HG02642 (cell line): ENCODE measurements around the gene EGFL8.
"Not testable (repeated sequence)": the region's sequence is repeated elsewhere in the genome, so short reads cannot be mapped to it uniquely, and the experiment has no call there.

Experiments used
- ATAC-seq: cut with Tn5 transposase; IDR thresholded peaks from one replicate; pipeline ENCODE4 v1.9.1; 2021; ENCODE audit warnings: mild to moderate bottlenecking; ENCODE audit not compliant: unreplicated experiment, poor library complexity

The EGFL8 gene

DNA sequence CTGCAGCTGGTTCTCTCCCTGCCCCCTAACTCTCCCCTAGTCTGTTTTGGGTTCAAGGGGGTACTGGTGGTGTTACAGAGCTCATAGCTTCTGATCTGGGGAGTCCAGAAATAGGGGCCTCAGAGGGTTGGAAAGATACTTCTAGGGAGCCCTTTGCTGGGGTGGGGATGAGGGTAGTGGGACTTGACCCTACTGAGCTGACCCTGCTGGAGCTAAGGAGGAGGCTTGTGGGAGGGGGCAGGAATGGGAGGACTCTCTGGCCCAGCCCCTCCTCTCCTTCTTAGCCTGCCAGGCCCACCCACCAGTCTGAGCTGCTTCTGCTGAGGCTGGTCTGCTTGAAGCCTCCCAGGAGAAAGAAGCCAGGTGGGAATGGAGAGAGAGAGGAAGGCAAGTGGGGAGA lies at the start of gene EGFL8:
Gene EGFL8 (plus strand): TSS at position 301 of the 400 bp plus-strand sequence. CDS start 1,571 bp downstream, outside the sequence.
- no peak for ATAC-seq

DNA sequence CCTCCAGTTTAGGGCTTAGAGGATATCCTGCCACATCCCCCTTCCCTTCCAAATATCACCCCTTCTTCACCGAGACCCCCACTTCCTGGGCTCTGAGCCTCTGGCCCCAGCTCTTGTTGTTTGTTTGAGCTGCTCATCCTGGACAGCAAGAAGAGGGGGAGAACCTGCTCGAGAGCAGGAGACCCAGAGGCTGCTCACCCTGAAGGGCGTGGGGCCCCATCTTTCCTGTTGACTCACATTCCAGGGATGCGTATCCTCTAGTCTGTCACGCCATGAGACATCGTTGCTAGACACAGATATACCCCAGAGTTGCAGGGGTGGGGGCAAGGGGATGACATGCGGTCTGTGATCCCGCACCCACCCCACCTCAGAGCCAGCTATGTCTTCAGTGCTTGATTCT lies 49.6 kb upstream of the EGFL8 start:
- ATAC-seq, result no peak

DNA sequence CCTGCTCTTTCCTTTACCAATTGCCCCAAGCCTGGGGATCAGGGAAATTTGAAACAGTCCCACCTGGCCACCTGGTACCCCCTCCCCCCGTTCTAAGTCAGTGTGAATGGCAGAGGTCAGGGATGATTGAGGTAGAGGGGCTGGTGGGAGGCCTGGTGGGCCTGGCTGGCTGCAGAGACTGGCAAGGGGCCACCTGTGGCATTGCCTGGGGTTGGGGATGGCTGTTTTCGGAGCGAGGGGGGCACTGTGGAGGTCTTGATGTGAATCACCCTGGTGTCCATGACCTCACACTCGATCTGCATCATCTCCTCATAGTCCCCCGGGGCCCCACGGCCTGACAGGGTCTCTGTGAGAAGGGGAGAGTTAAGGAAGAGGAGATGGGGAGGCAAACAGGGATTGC lies 48.8 kb upstream of the EGFL8 start:
- ATAC-seq, result no peak

DNA sequence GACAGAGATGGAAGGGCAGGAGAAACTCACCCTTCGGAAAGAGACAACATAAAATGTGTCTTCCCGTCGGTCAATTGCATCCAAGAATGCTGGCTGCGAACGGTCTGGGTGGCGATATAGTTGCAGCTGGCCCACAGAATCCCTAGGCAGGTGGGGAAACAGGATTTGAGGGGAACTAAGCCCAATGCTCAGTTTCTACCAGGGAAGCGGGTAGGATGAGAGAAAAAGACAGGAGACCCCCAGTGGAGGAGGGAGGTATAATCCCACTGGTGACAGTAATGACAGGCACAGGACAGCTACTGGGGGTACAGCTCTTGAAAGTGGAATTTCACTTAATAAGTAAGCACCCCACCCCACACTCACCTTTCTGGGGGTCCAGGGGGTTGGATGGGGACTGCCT lies 47.7 kb upstream of the EGFL8 start:
- ATAC-seq, result no peak

DNA sequence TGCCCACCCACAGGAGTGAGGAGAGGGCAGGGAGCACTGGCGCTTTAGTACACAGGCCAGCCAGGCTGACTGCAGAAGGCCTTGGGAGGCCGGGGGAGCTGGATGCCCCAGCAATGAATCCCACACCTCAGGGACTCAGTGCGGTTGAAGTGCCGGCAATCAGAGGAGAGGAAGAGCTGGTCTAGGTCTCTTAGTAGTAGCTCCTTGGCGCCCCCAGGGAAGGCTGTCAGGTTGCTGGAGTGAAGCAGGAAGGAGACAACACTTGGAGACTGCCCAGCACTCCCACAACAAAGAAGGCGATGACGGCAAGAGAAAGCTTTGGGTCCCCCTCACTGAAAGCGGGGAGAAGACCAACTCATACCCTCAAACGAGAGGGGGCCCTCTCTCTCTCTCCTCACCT lies 46.9 kb upstream of the EGFL8 start:
- no peak for ATAC-seq

DNA sequence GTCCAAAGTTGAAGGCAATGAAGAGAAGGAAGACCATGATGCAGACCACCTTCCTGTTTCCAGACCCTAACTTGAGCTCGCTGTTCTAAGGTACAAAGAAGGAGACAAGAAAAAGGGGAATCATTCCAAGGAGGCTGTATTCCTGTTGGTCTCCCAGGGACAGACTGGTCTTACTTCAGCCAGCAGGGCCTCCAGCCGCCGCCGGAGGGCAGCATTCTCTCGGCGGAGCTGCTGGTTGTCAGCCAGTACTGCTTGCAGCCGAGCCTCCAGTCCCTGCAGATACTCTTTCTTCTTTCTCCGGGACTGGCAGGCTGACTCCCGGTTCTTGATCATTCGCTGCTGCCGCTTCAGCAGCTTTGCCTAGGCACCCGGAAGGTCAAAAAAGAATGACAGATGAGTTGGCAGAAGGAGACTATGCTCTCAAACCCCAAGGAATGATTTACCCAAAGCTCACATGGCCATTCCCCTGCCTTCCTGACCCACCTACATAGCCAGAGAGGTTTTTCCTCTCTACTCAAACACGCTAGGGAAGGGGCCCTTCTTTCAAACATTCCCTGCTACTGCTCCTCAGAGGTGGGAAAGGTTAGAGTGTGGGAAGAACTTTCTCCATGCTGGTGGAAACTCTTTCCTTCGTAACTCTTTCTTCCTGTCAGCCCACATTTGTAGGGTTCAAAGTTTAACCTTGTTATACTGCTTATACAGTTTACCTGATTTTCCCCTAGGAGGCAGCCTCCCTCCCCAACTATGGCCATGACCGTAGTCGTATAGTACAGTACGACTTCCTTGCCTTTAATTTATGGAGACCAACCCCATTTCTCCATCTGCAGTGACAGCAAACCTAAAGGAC lies 45.4 kb upstream of the EGFL8 start:
- ATAC-seq, result peak; percentile 58

DNA sequence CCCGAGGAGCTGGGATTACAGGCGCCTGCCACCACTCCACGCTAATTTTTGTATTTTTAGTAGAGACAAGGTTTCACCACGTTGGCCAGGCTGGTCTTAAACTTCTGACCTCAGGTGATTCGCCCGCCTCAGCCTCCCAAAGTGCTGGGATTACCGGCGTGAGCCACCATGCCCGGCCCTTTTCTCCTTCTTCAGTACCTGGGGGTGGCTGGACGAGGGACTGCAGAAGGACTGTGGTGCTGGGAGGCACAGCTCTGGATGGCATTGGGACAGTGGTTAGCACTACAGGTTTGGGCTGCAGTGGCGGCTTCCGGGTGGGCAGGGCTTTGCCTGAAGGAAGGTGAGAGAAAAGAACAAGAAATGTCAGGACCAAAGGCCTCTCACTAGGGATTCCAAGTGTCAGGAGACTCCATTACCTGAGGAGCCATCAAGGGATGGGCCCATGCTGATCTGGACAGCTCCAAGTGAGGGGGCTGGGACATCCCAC lies 43.8 kb upstream of the EGFL8 start:
- ATAC-seq, result no peak

DNA sequence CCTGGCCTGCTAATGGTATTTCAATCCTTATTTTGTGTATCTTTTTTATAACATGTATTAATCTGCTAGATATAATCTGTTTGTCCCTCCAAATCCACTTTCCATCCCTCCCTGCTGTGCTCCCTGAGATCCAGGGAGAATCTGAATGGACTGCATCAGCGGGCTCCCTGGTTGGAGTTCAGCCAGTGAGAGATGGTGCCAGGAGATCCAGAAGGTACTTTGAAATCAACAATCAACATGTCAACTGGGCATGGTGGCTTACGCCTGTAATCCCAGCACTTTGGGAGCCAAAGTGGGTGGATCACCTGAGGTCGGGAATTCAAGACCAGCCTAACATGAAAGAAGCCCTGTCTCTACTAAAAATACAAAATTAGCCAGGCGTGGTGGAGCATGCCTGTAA lies 40.7 kb upstream of the EGFL8 start:
- no peak for ATAC-seq

DNA sequence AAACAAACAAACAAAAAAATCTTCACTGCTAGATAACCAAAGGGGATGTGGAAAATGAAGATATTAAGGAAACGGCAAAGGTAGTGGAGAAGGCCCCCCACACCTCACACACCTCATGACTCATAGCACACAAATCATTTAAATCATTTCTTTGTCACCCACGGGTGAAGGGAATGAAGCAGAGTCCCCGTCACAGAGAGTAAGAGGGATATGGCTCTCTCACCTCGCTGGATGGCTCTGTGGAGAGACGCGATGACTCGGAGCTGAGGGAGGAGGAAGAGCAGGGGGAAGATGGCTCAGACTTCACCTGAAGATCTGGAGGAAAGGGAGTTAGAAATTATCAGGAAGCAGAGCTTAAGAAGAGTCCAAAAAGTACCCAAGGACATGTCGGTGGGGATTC lies 37.5 kb upstream of the EGFL8 start:
- ATAC-seq, result no peak

DNA sequence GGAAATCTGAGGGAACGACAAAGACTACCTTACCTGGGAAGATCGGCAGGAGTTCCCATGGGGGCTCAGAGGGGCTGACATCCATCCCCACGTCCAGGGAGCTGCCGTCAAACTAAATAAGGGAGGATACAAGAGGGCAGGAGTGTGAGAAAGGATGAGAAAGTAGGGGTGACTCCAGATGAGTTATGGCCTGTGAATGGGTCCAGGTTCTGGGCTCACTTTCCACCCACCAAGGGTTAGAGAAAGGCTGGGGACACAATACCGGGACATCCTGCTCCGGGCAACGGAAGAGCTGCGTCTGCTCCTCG lies 37.0 kb upstream of the EGFL8 start:
- no peak for ATAC-seq

DNA sequence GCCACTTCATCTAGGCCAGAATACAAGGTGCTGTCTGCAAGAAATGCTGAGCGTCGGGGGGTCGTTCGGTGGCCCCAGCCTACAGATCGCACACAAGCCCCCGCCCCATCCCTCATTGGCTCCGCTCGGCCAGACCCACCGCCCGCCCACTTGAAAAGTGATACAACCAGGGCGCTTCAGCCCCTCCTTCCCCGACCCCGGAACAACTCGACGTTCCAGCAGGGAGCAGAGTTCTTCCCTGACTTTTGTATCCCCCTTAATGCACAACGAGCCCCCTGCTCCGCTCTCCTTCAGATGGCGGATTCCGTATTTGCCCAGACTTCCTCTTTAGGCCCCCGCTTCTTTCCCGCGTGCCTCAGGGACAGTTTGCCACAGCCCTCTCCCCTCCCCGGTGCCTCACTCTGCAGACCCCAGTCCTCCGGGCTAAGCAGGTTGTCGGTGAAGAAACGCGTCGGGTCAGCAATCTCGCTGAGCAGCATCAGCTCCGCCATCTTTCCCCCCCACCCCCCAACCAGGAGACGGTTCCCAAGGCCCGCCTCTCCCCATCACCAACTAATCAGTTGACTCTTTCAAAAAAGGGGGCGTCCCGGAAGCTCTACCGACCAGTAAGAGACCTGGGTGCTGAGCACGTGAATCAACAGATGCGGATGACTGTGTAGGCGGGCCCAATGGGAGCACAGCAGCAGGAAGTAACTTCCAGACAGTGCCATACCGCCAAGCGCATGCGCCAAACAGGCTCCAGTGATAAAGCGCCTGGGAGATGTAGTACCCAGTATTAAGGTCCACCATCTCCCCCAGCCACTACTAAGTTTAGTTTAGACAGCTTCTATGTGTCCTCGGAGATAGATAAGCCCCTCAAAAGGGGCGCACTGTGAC lies 36.4 kb upstream of the EGFL8 start, which contains the start of gene ATF6B:
Gene ATF6B (minus strand): TSS at position 530 of the 876 bp plus-strand sequence. CDS start 39 bp downstream, at position 491.
- peak; percentile 82 for ATAC-seq

DNA sequence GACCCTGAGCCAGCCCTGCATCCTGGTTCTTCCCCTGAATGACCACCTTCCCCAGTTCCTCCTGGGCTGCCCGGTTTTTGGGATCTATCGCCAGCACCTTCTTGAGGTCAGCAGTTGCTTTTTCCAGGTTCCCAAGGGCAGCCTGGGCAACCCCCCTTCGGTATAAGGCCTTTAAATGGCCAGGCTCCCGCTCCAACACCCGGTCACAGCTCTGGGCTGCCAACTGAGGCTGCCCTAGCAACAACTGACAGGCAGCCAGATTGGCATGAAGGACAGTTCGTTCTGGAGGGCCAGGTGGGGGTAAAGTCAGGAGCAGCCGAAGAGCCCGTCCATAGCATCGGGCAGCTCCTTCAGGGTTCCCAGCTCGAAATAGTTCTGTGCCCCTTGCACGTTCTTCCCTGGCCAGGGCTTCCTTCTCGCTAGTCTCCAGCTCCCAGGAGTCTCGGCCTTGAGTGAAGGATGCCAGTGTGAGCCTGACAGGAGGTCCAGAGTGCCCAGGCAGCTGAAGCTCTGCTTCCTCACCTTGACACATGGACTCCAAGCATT lies 35.6 kb upstream of the EGFL8 start:
- ATAC-seq, result no peak

DNA sequence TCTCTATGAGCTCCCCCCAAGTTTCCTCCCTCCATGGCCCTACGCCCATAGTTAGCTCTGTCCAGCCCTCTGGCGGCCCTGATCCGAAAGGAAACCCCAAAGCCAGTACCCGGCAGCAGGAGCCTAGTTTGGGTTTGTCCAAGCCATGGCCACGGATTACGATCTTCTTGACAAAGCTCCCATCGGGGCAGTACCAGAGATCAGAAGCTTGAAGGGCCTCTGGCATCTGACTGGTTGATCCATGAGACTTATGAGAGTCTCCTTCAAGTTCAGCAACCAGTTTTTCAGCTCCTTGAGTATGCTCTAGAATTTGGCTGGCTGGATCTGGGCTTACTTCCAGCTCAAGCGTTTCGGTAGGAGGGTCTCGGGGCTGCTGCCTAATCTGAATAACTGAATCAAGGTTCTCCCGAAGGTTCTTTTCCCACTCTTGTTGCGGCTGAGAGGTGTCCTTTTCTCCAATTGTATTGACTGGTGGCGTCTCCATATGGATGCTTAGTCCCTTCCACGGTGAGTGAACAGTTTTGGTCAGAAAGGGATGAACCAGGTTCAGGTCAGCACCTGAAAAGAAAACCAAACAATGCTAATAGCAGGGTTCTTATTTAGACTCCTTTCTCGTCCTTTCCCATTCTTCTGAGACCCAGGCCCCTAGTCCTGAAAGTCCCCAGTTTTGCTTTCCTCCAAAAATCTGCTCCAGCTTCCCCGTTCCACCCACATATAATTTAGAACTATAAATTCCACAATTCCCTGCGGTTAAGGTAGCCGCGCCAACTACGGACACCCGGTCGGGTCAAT lies 34.9 kb upstream of the EGFL8 start:
- no peak for ATAC-seq

DNA sequence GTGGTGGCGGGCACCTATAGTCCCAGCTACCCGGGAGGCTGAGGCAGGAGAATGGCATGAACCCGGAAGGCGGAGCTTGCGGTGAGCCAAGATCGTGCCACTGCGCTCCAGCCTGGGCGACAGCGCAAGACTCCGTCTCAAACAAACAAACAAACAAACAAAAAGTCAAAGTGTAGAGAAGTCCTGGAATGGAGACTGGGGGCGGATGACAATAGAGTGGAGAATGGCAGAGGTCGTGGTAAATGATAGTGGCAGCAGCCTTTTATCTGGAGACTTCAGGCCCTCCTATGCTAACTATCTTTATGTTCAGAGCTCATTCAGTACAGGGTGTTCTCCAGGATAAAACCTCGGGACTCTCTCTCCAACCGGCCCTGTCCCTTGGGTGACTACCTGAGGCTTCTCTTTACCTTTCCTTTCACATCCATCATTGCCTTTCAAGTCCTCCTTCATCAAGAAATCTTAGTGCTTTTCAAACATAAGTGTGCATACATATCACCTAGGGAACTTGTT lies 32.9 kb upstream of the EGFL8 start:
- ATAC-seq, result no peak

DNA sequence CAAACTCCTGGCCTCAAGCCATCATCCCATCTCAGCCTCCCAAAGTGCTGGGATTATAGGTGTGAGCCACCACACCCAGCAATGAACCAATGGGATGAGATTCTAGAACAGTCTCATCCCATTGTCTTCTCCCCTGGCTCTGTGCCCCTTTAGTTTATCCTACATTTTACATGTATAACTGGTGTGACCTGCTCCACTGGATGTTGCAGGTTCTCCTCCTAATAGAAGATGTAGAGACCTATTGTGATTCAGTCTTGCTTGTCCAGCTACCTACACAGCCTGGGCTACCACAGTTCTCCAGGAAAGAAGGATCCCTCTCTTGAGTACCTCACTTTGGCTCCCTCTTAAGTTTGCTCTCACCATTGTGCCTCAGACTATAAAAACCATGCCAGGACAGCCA lies 32.3 kb upstream of the EGFL8 start:
- ATAC-seq, result no peak

DNA sequence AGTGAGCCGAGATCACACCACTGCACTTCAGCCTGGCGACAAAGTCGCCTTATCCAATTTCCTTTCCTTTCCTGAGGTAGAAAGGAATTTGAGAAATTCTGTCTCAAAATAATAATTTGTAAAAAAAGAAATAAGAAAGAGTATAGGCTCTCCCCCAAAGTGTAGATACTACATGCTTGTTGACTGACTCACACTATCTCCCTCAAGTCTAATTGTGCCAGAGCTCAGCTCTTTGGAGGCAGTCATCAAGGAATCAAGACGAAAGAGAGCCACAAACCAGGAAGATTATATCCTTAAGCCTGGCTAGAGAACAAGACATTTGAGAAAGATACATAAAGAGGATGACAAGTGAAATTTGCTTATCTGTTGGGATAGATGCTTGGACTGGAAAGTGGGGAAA lies 30.6 kb upstream of the EGFL8 start:
- no peak for ATAC-seq

DNA sequence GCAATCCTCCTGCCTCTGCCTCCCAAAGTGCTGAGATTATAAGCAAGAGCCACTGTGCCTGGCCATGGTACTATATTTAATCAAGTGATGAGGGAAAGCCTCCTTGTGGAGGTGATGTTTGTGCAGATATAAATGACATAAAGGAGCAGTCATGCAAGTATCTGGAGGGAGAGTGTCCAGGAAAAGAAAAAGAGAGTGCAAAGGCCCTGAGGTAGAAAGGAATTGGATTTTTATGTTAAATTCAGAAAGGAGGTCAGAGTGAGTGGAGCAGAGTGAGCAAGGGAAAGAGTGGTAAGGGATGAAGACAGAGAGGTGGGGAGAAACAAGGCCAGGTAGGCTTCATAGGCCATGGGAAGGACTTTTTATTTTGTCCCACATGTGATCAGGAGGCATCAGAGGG lies 26.9 kb upstream of the EGFL8 start:
- ATAC-seq, result no peak

DNA sequence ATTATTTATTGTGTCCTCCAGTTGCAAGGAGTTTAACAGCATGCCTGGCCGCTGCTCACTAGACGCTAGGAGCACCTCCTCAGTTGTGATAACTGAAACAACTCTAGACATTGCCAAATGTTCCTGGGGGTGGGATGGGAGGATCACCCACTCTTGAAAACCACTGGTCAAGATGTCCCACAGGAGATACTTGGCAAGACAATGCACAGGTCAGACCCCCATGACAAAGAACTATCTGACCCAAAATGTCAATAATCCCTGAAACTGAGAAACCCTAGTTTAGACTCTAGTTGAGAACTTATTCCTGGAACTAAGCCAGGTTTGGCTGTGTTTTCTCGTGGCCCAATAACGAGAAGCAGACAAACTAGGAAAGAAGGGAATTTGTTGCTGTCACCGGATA lies 24.8 kb upstream of the EGFL8 start:
- no peak for ATAC-seq

DNA sequence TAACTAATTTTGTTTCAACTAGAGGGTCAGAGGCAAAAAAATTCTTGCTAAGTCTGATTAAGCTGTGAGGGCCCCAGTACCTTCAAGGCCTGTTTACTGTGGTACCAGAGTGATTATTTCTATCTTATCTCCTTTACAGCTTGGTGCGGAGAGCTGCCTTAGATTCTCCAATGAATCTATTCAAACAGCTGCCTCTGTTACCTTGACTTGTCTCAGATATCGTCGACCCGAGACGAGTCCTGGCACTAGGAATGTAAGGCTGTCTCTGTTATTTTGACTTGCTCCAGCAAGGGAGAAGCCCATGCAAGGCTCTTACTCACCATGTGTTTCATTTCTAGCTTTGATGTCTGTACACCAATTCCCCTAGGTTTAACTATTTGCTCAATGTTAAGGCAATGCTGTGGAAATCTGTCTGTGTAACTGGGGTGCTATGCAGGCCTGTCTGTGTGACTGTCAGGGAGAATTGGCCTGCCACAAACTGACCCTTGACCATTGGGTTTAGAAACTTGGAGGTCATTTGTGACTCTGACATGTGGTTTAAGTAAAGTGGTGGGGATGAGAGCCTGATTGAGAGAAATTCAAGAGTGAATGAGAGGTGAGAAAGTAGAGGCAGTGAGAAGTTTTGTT lies 23.9 kb upstream of the EGFL8 start:
- no peak for ATAC-seq

DNA sequence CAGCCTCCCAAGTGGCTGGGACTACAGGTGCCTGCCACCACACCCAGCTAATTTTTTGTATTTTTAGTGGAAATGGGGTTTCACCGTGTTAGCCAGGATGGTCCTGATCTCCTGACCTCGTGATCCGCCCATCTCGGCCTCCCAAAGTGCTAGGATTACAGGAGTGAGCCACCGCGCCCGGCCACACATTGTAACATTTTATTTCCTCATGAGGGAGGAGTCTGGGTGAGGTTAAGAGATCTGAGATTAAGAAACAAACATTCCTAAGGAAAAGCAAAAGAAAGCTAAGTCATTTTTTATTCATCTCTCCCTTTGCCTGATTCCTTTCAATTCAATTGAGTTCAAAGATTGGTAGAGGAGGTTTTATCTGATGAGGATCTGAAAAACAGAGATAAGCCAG lies 20.2 kb upstream of the EGFL8 start:
- ATAC-seq, result not testable (repeated sequence)
